Measurements from ENCODE around the gene JPH2.

DNA sequence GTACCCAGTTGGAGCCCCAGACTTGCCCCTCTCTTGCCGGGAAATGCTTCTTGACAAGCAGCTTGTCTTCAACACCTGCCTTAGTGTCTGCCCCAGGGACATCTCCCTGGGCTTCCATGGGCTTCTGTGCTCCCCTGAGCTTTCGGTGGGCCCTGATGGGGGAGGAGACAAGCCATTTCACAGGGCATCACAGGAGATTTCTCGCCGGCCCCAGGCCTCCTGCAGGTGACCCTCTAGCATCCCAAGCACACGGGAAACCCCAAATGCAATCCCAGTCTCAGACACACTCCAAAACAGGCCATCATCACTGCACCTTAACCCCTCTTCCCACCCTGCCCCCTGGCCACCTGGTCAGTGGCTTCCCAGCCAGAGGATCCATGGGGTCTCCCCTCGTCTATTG is 74.5 kb downstream of the JPH2 start:
- TF ChIP-seq POLR2AphosphoS5 (IDR thresholded peaks at IDR 0.05; ENCODE audit: low read depth, low read length) (no peak), POLR2A (IDR thresholded peaks at IDR 0.05; ENCODE audit: low read depth, low read length) (no peak), TAF1 (IDR thresholded peaks at IDR 0.05; ENCODE audit: borderline replicate concordance, low read depth, low read length) (no peak)
